ENCODE measurements around the gene PDZRN3. TPM values are rescaled to one million over a fixed set of nuclear protein-coding genes. Genes with fewer than 3 reads are reported as not detected.

PDZRN3 gene
- total RNA-seq, 1 experiment from 2014 or later: not detected

DNA sequence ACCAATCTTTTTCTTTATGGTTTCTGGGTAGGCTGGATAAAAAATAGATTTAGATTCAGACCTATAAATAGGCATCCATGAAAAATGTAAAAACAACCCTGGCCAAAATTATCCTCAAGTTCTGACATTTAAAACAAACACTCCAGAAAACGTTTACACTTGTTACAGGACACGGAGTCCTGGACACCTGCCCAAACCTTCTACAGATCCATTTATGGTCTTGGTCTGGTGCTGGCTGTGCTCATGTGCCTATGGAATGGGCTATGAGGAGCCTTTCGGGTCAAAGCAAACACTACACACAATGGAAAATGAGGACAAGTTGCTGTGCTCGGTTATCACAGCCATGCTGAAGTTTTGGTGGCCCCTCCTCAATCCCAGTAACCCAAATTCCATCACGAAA, 108.1 kb downstream of the PDZRN3 start:
- Histone ChIP-seq H3K4me3 (ENCODE audit: low read depth in 2 of 2, low read length in 2 of 2) (no peak overlapping the region), H3K4me1 (ENCODE audit: control insufficient read depth, insufficient read depth, low read length) (no peaks in the 10 kb centered on the region), H3K36me3 (ENCODE audit: control insufficient read depth, insufficient read depth, low read length) (no peaks in the 10 kb centered on the region), H3K9me3 (ENCODE audit: control insufficient read depth, insufficient read depth, low read depth, low read length) (no peaks in the 10 kb centered on the region), H3K27me3 (ENCODE audit: control insufficient read depth, insufficient read depth, low read length) (no peaks in the 10 kb centered on the region), H3K27ac (ENCODE audit: low read length) (no peak overlapping the region)
- no TSS peak for BruUV-seq (replicated peaks)
- CTCF ChIA-PET: no interaction called here
- intact Hi-C loops (cut with micrococcal nuclease; ENCODE audit: unreplicated experiment) (no loop called here), in situ Hi-C loops (cut with HindIII; ENCODE audit: low pct_unique_long_range_greater_than_20kb, low sequenced_read_pairs) (no loop called here)
- no peak for ATAC-seq
- DNase-seq (ENCODE audit: low read depth, low spot score): no peak
- TF ChIP-seq REST (IDR thresholded peaks at IDR 0.05; ENCODE audit: insufficient read depth in 1 of 2, low read depth in 2 of 2, low read length in 1 of 2): no peak
- TF ChIP-seq SIN3A (IDR thresholded peaks at IDR 0.05; ENCODE audit: borderline replicate concordance, insufficient read depth, low read depth, low read length): no peak
- TF ChIP-seq CTCF (IDR thresholded peaks at IDR 0.05): no peak
- no peak for TF ChIP-seq POLR2AphosphoS5 (IDR thresholded peaks at IDR 0.05; ENCODE audit: low read depth, low read length)
- TF ChIP-seq TCF7L2 (IDR thresholded peaks at IDR 0.05; ENCODE audit: low read depth, low read length): no peak
- POLR2A ChIA-PET: no interaction called here

DNA sequence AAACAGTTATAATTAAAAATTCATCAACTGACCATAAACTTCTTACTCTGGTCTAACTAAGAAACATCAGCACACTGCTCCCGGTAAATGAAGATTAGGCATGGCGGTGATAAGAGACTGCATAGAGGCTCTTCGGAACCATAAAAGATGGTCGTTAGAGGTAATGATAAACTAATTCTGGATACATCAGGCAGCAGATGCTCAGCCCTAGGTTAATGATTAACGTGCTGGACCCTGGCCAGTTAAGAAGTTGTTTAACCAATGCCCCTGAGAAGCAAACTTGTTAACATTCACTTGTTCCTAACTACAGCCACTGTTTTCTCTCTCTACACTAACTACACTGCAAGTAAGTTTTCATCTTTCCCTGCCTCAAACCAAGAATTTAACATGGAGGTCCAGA, 111.5 kb downstream of the PDZRN3 start:
- Histone ChIP-seq H3K4me3 (ENCODE audit: low read depth in 2 of 2, low read length in 2 of 2) (no peak overlapping the region), H3K27me3 (ENCODE audit: control insufficient read depth, insufficient read depth, low read length) (no peaks in the 10 kb centered on the region), H3K27ac (ENCODE audit: low read length) (no peak overlapping the region), H3K9me3 (ENCODE audit: control insufficient read depth, insufficient read depth, low read depth, low read length) (no peaks in the 10 kb centered on the region), H3K36me3 (ENCODE audit: control insufficient read depth, insufficient read depth, low read length) (no peaks in the 10 kb centered on the region), H3K4me1 (ENCODE audit: control insufficient read depth, insufficient read depth, low read length) (no peaks in the 10 kb centered on the region)
- no peak for TF ChIP-seq CTCF (IDR thresholded peaks at IDR 0.05)
- TF ChIP-seq TCF7L2 (IDR thresholded peaks at IDR 0.05; ENCODE audit: low read depth, low read length): no peak
- no peak for TF ChIP-seq REST (IDR thresholded peaks at IDR 0.05; ENCODE audit: insufficient read depth in 1 of 2, low read depth in 2 of 2, low read length in 1 of 2)
- no TSS peak for BruUV-seq (replicated peaks)
- in situ Hi-C loops (cut with HindIII; ENCODE audit: low pct_unique_long_range_greater_than_20kb, low sequenced_read_pairs): no loop called here
- POLR2A ChIA-PET: no interaction called here
- intact Hi-C loops (cut with micrococcal nuclease; ENCODE audit: unreplicated experiment): no loop called here
- ATAC-seq (no peak), DNase-seq (ENCODE audit: low read depth, low spot score) (no peak)
- CTCF ChIA-PET: no interaction called here
